ENCODE results near the gene RALGPS1.

- TF ChIP-seq, protein P1, sequence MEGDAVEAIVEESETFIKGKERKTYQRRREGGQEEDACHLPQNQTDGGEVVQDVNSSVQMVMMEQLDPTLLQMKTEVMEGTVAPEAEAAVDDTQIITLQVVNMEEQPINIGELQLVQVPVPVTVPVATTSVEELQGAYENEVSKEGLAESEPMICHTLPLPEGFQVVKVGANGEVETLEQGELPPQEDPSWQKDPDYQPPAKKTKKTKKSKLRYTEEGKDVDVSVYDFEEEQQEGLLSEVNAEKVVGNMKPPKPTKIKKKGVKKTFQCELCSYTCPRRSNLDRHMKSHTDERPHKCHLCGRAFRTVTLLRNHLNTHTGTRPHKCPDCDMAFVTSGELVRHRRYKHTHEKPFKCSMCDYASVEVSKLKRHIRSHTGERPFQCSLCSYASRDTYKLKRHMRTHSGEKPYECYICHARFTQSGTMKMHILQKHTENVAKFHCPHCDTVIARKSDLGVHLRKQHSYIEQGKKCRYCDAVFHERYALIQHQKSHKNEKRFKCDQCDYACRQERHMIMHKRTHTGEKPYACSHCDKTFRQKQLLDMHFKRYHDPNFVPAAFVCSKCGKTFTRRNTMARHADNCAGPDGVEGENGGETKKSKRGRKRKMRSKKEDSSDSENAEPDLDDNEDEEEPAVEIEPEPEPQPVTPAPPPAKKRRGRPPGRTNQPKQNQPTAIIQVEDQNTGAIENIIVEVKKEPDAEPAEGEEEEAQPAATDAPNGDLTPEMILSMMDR (IDR thresholded peaks at IDR 0.05; ENCODE audit: low read depth, low read length): no peak
- no peak for TF ChIP-seq EZH2phosphoT487 (IDR thresholded peaks at IDR 0.05; ENCODE audit: low read depth)
Measured at GRCh38 chr9:127255692-127256091, 341.1 kb downstream of the RALGPS1 start.

Data from OCI-LY3 (cell line).